GM06990 (cell line): Measurements from ENCODE around the gene GPR158.

Source experiments
- DNase-seq: peaks from one replicate; pipeline ENCODE4 v3.0.0-alpha.2; 2011; ENCODE audit not compliant: insufficient read length; ENCODE audit errors: extremely low read depth
- H3K27me3 ChIP-seq: replicated peaks from 2 replicates; pipeline ENCODE4 v1.6.0; 2011; ENCODE audit warnings: low read length; ENCODE audit not compliant: control insufficient read depth, insufficient read depth
- H3K36me3 ChIP-seq: 2 replicates; pipeline ENCODE4 v1.5.1; 2011; ENCODE audit warnings: low read length; ENCODE audit not compliant: control insufficient read depth, insufficient read depth
- H3K4me3 ChIP-seq: replicated peaks from 2 replicates; pipeline ENCODE4 v1.5.1; 2011; ENCODE audit warnings: low read depth, mild to moderate bottlenecking, control low read depth, low read length
- CTCF ChIP-seq: IDR thresholded peaks from 2 replicates; pipeline ENCODE4 v1.5.1; 2011; ENCODE audit warnings: low read length, control low read depth, mild to moderate bottlenecking, inconsistent platforms; ENCODE audit not compliant: insufficient read depth, poor library complexity, severe bottlenecking

GPR158 gene

GRCh38 chr10:25536027-25536426 lies 361.2 kb downstream of the GPR158 start:
- no peaks in the 10 kb centered on the region for H3K27me3 ChIP-seq
- H3K4me3 ChIP-seq, result no peak overlapping the region
- H3K36me3 ChIP-seq, result no peaks in the 10 kb centered on the region
- TF ChIP-seq CTCF, result no peak
- DNase-seq, result no peak

- DNase-seq, result no peak
- H3K27me3 ChIP-seq, result no peaks in the 10 kb centered on the region
- H3K36me3 ChIP-seq, result no peaks in the 10 kb centered on the region
- no peak overlapping the region for H3K4me3 ChIP-seq
- no peak for TF ChIP-seq CTCF
Observed at GRCh38 chr10:25547382-25547781, 372.6 kb downstream of the GPR158 start.

GRCh38 chr10:25552283-25552919 lies 377.6 kb downstream of the GPR158 start:
- Histone ChIP-seq H3K36me3 (no peaks in the 10 kb centered on the region), H3K4me3 (no peak overlapping the region), H3K27me3 (no peaks in the 10 kb centered on the region; the same call in 1 of the 2 replicates)
- no peak for TF ChIP-seq CTCF
- no peak for DNase-seq

GRCh38 chr10:25555865-25556264 lies 381.1 kb downstream of the GPR158 start:
- Histone ChIP-seq H3K4me3 (no peak overlapping the region), H3K36me3 (no peaks in the 10 kb centered on the region), H3K27me3 (no peaks in the 10 kb centered on the region; the same call in 1 of the 2 replicates)
- peak; percentile 12 for TF ChIP-seq CTCF
- no peak for DNase-seq

- no peaks in the 10 kb centered on the region; the same call in 1 of the 2 replicates for H3K27me3 ChIP-seq
- H3K4me3 ChIP-seq, result no peak overlapping the region
- TF ChIP-seq CTCF, result no peak
- DNase-seq, result no peak
- no peaks in the 10 kb centered on the region for H3K36me3 ChIP-seq
Observed at GRCh38 chr10:25556457-25556856, 381.7 kb downstream of the GPR158 start.

GRCh38 chr10:25557136-25557535 lies 382.3 kb downstream of the GPR158 start:
- TF ChIP-seq CTCF, result no peak
- Histone ChIP-seq H3K4me3 (no peak overlapping the region), H3K27me3 (no peaks in the 10 kb centered on the region; the same call in 1 of the 2 replicates), H3K36me3 (no peaks in the 10 kb centered on the region)
- no peak for DNase-seq
